Activated naive CD8-positive, alpha-beta T cell treated with anti-CD3 and anti-CD28 coated beads, Interleukin-2, amount 10 ng/mL, durations not matched to agents 7 days and 5 days (primary cell): ENCODE data around the gene ACAN. TPM values are rescaled to one million over a fixed set of nuclear protein-coding genes. Genes with fewer than 3 reads are reported as not detected.
A peak's percentile ranks its signal among the peaks of the same experiment; 100 is the strongest.

Source experiments
- ATAC-seq: fragments of 150-1000 bp; cut with Tn5 transposase; one replicate; pipeline ENCODE4 v1.10.0; 2021; ENCODE audit warnings: low read depth, moderate library complexity
- POLR2A ChIA-PET: fragments of 350-600 bp; sonication (Branson Sonifier 250); formaldehyde crosslinking; loops from one replicate; lab custom pipeline; 2021; ENCODE audit warnings: antibody characterized with exemption; lab: Charles Lee
- DNase-seq: peaks from one replicate; pipeline ENCODE4 v3.0.0; 2021
- H3K27ac Mint-ChIP-seq: one replicate; pipeline ENCODE4 v1.8.0; 2022; ENCODE audit warnings: mild to moderate bottlenecking, mixed read lengths
- H3K27me3 Mint-ChIP-seq: one replicate; pipeline ENCODE4 v1.8.0; 2022; ENCODE audit warnings: mild to moderate bottlenecking, moderate library complexity, mixed read lengths
- H3K36me3 Mint-ChIP-seq: one replicate; pipeline ENCODE4 v1.8.0; 2021; ENCODE audit warnings: mild to moderate bottlenecking, mixed read lengths
- H3K4me1 Mint-ChIP-seq: one replicate; pipeline ENCODE4 v1.8.0; 2021; ENCODE audit warnings: mixed read lengths
- H3K4me3 Mint-ChIP-seq: one replicate; pipeline ENCODE4 v1.8.0; 2022; ENCODE audit warnings: mild to moderate bottlenecking, moderate library complexity, mixed read lengths
- H3K9me3 Mint-ChIP-seq: one replicate; pipeline ENCODE4 v1.8.0; 2021; ENCODE audit warnings: mixed read lengths
- total RNA-seq, 2 experiments: library from RNA; stranded (reverse); gene quantifications; one replicate each; pipeline ENCODE4 v1.2.3, GENCODE V29; 2021

Gene ACAN
- total RNA-seq, 2 experiments from 2014 or later = not detected

DNA sequence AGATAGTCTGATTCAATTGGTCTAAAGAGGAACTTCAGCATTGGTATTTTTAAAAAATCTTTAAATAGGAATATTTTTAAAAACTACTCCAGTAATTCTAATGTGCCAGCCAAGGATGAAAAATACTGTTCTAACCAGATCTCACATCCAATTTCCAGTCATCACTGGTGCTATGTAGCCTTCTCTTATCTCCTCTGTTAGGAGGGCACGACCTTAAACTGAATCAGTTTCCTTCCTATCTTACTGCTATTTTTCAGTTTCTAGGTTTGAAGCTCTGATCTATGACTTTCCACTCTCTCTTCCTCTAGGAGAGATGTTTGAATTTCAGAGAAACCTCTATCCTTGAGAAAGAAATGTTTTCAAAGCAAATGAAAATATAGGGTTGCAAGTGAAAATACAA is 60.2 kb downstream of the ACAN start:
- DNase-seq (no peak), ATAC-seq (no peak)
- H3K4me1 Mint-ChIP-seq = no peaks in the 10 kb centered on the region
- H3K9me3 Mint-ChIP-seq = no peaks in the 10 kb centered on the region
- no peak overlapping the region for H3K4me3 Mint-ChIP-seq
- no peaks in the 10 kb centered on the region for H3K36me3 Mint-ChIP-seq
- H3K27ac Mint-ChIP-seq = no peak overlapping the region
- H3K27me3 Mint-ChIP-seq = no peaks in the 10 kb centered on the region
- POLR2A ChIA-PET = no interaction called here

DNA sequence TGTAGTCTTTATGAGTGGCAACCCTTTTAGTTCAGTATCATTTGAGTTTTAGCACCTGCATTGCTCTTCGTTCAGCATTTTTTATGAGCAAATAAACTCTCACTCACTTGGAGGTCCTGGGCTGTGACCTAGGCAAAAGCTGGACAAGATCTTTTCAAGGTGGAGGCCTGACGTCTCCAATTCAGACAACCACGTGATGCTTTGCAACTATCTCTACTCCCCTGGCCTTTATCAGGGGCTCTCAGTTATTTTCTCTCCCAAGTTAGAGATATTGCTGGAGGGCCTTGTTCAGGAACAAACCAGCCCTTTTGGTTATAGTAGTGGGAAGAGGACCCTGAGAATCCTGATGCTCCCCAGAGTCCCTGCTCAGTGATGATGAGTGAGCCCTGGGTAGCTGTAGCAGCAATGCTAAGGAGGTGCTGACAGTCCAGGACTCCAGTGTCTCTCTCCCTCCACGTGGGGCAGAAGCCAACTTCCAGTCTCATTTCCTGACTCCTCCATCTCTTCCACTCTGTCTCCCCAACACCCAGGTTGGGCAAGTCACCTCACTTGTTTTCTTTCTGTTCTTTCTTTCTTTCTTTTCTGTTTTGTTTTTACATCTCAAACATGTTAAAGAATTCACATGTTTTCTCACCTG is 61.7 kb downstream of the ACAN start:
- POLR2A ChIA-PET = no interaction called here
- Mint-ChIP-seq H3K4me3 (no peak overlapping the region), H3K4me1 (no peaks in the 10 kb centered on the region), H3K36me3 (no peaks in the 10 kb centered on the region), H3K27me3 (no peaks in the 10 kb centered on the region), H3K27ac (no peak overlapping the region), H3K9me3 (no peaks in the 10 kb centered on the region)
- ATAC-seq = no peak
- no peak for DNase-seq

DNA sequence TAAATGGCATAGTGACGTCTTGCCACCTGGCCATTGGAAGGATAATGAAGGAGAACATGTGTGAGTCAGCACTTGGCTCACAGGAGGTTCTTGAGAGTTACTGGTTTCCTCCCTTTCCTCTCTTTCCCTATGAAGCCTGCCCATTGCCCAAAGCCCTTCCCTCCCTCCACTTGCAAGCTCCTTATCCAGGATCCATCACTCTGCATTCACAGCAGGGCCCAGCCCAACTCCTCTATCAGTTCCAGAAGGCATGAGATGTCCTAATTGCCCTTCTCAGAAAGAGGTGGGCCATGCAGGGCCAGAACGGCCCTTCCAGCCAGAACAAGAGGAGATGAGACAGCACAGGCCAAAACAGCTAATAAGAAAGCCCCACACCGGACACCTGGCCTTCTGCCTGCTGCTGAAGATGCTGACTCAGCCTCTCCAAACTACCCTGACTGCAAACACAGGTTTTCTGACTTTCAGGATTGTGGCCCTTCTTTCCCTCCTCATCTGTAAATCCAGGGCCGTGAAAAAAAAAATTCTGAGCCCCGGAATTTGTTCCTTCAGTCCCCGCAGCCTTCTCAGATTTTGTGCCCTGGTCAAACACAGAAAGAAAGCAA is 62.4 kb downstream of the ACAN start:
- POLR2A ChIA-PET = no interaction called here
- Mint-ChIP-seq H3K4me3 (no peak overlapping the region), H3K4me1 (no peaks in the 10 kb centered on the region), H3K36me3 (no peaks in the 10 kb centered on the region), H3K9me3 (no peaks in the 10 kb centered on the region), H3K27ac (no peak overlapping the region), H3K27me3 (no peaks in the 10 kb centered on the region)
- DNase-seq (no peak), ATAC-seq (no peak)

DNA sequence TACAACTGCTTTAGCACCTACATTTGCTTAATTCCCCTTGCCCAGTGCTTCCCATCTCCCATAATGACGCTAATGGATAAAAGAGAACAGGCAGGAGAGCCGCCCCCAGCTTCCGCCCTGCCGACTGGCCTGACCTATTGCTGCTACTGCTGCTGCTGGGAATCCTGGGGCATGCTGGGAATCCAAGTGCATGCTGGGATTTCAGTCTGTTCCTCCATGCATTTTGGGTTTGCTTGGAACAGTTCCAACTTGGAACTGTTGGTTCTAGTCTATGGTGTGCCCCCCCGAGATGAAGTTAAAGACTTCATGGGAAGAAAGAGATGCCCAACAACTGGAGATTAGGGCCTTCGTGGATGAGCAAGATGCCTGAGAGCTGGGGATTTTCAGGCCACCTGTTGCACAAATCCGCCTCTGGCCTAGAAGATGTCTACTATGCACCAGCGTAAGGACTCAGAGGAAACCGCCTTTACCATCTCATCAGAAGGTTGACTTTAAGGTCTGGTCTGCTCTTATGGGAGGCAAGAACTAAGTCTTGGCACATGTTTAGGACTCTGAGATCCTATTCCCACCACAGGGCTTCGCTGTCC is 63.2 kb downstream of the ACAN start:
- H3K4me3 Mint-ChIP-seq = no peak overlapping the region
- H3K27me3 Mint-ChIP-seq = no peaks in the 10 kb centered on the region
- H3K27ac Mint-ChIP-seq = no peak overlapping the region
- POLR2A ChIA-PET = no interaction called here
- no peaks in the 10 kb centered on the region for H3K36me3 Mint-ChIP-seq
- ATAC-seq (no peak), DNase-seq (no peak)
- no peaks in the 10 kb centered on the region for H3K4me1 Mint-ChIP-seq
- H3K9me3 Mint-ChIP-seq = no peaks in the 10 kb centered on the region

DNA sequence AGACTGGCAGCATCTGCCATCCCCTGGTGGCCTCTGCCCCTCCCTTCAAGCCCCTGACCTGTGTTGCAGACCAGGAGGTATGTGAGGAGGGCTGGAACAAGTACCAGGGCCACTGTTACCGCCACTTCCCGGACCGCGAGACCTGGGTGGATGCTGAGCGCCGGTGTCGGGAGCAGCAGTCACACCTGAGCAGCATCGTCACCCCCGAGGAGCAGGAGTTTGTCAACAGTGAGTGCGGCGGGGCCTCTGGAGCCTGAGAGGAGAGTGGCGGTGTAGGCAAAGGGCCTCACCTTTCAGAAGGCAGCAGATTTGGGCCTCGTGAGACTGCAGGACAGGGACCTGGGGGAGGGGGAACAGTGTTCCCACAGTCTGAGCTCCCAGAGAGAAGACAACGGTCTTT is 68.1 kb downstream of the ACAN start:
- no peak overlapping the region for H3K4me3 Mint-ChIP-seq
- DNase-seq (no peak), ATAC-seq (no peak)
- POLR2A ChIA-PET = no interaction called here
- no peaks in the 10 kb centered on the region for H3K27me3 Mint-ChIP-seq
- peaks cover 2% of the 10 kb centered on the region for H3K36me3 Mint-ChIP-seq
- no peaks in the 10 kb centered on the region for H3K9me3 Mint-ChIP-seq
- no peaks in the 10 kb centered on the region for H3K4me1 Mint-ChIP-seq
- no peak overlapping the region for H3K27ac Mint-ChIP-seq

DNA sequence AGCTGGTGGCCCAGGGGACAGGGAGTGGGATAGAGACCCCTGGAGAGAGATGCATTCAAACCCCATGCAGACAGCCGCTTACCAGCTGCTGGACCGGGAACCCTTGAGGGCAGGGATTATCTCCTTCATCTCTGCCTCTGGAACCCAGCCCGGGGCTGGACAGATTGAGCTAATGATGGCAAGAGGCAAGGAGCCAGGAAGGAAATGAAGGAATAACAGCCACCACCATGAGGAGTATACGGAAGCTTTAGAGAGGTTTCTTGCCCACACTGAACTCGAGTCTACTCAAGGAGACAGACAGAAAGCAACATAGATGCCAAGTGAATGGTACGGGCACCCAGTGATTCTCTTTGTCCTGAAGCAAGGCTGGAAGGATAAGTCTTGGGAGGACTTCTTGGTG is 68.9 kb downstream of the ACAN start:
- no peak for ATAC-seq
- POLR2A ChIA-PET = no interaction called here
- Mint-ChIP-seq H3K27ac (no peak overlapping the region), H3K4me1 (no peaks in the 10 kb centered on the region), H3K27me3 (no peaks in the 10 kb centered on the region), H3K4me3 (no peak overlapping the region), H3K36me3 (peaks cover 2% of the 10 kb centered on the region), H3K9me3 (no peaks in the 10 kb centered on the region)
- DNase-seq = no peak

DNA sequence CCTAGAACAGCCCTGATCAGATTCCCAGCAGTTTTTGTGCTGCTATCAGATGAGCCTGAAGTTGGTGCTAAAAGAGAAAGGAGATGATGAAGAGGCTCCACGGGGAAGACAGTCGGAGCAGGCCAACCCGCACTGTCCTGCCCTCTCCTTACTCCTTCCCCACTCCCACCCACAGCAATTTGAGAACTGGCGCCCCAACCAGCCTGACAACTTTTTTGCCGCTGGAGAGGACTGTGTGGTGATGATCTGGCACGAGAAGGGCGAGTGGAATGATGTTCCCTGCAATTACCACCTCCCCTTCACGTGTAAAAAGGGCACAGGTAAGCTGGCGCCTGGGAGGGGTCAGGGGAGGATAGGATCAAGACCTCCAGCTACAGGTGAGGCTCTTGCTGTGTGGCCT is 69.5 kb downstream of the ACAN start:
- H3K27me3 Mint-ChIP-seq = no peaks in the 10 kb centered on the region
- H3K36me3 Mint-ChIP-seq = peaks cover 2% of the 10 kb centered on the region
- H3K4me3 Mint-ChIP-seq = no peak overlapping the region
- no peaks in the 10 kb centered on the region for H3K9me3 Mint-ChIP-seq
- ATAC-seq (no peak), DNase-seq (no peak)
- no peak overlapping the region for H3K27ac Mint-ChIP-seq
- H3K4me1 Mint-ChIP-seq = no peaks in the 10 kb centered on the region
- POLR2A ChIA-PET = no interaction called here

DNA sequence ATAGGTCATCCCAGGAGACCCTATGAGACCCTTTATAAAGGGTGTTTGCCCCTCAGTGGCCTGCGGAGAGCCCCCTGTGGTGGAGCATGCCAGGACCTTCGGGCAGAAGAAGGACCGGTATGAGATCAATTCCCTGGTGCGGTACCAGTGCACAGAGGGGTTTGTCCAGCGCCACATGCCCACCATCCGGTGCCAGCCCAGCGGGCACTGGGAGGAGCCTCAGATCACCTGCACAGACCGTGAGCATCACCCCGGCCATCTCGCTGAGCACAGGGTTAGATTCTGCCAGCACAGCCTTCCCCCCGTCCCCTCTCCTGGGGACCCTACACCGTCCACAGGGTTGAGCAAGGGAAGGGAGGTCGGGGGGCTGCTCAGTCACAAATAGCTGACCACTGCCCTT is 70.5 kb downstream of the ACAN start:
- no peak for ATAC-seq
- Mint-ChIP-seq H3K27me3 (no peaks in the 10 kb centered on the region), H3K27ac (no peak overlapping the region), H3K4me3 (no peak overlapping the region), H3K36me3 (peaks cover 4% of the 10 kb centered on the region), H3K9me3 (no peaks in the 10 kb centered on the region), H3K4me1 (no peaks in the 10 kb centered on the region)
- POLR2A ChIA-PET = no interaction called here
- DNase-seq = no peak

DNA sequence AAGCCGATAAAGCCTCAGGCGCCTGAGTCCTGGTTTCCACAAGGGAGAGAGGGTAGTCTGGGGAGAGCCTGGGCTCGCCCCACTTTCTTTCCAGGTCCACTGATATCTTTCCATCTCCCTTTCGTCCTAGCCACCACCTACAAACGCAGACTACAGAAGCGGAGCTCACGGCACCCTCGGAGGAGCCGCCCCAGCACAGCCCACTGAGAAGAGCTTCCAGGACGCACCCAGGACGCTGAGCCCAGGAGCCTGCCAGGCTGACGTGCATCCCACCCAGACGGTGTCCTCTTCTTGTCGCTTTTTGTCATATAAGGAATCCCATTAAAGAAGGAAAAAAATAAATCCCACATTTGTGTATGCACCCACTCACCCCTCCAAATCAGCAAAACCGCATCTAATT is 71.0 kb downstream of the ACAN start:
- H3K27ac Mint-ChIP-seq = no peak overlapping the region
- H3K9me3 Mint-ChIP-seq = no peaks in the 10 kb centered on the region
- no peaks in the 10 kb centered on the region for H3K4me1 Mint-ChIP-seq
- DNase-seq (no peak), ATAC-seq (no peak)
- peaks cover 4% of the 10 kb centered on the region for H3K36me3 Mint-ChIP-seq
- POLR2A ChIA-PET = interaction anchor here (0.6 kb wide), 1 partner anchor 43 kb away, joined by 3 read pairs; no protein-coding TSS in a partner anchor
- H3K27me3 Mint-ChIP-seq = no peaks in the 10 kb centered on the region
- H3K4me3 Mint-ChIP-seq = no peak overlapping the region

DNA sequence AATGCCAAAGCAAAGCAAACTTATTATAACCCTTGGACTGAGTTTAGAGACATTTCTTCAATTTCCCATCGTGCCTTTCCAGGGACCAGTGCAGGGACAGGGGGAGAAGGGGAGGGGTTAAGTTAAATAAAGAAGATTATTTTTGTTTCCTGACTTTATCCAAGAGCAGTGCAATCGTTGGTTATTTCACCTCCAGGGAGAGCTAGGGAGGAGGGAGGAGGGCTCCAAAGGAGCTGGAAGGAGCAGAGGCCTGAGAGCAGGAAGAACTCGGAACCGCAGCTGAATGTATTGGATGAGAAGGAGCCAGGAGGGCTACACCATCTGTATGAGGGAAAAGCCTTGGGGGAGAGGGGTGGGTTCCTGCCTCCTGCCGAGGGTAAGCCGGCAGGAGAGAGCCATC is 71.4 kb downstream of the ACAN start:
- DNase-seq (no peak), ATAC-seq (no peak)
- no peak overlapping the region for H3K27ac Mint-ChIP-seq
- H3K27me3 Mint-ChIP-seq = no peaks in the 10 kb centered on the region
- no peaks in the 10 kb centered on the region for H3K4me1 Mint-ChIP-seq
- no peak overlapping the region for H3K4me3 Mint-ChIP-seq
- no peaks in the 10 kb centered on the region for H3K9me3 Mint-ChIP-seq
- H3K36me3 Mint-ChIP-seq = peaks cover 4% of the 10 kb centered on the region
- POLR2A ChIA-PET = interaction anchor here (0.6 kb wide), 1 partner anchor 42 kb away, joined by 3 read pairs; no protein-coding TSS in a partner anchor

DNA sequence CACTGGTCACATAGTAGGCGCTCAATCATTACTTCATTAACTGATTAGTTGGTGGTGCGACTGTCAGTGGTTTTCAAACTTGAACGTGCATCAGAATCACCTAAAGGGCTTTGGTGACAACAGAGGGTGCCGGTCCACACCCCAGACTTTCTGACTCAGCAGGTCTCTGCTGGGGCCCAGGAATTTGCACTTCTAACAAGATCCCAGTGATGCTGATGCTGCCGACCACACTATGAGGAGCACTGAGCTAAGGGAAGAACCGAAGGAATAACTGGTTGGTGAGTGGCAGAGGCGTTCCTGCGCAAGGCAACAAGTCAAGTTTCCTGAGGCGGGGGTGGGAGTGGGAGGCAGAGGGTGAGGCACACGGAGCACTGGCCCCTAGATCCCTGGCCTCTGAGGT is 73.3 kb downstream of the ACAN start:
- no peak for DNase-seq
- H3K4me3 Mint-ChIP-seq = no peak overlapping the region
- POLR2A ChIA-PET = no interaction called here
- no peak for ATAC-seq
- no peaks in the 10 kb centered on the region for H3K4me1 Mint-ChIP-seq
- H3K27me3 Mint-ChIP-seq = no peaks in the 10 kb centered on the region
- no peak overlapping the region for H3K27ac Mint-ChIP-seq
- peaks cover 7% of the 10 kb centered on the region for H3K36me3 Mint-ChIP-seq
- H3K9me3 Mint-ChIP-seq = no peaks in the 10 kb centered on the region

DNA sequence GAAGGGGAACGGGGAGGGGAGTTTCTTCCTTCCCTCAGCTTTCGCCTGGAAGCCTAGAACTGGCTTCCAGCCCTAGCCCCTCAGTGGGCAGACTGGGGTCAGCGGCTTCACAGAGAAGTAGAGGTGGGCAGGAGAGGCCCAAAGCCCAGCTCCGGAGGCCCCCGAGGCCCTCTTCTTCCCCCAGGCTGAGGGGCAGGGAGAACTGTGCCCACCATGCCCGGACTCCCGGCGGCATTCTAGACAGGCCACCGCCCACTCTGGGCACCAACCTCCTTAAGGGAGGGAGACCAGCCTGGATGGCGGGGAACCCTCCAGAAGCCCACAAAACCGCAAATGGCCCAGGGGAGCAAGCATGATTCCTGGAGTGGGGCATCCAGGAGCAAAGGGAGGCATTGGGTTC is 74.2 kb downstream of the ACAN start:
- Mint-ChIP-seq H3K4me1 (no peaks in the 10 kb centered on the region), H3K27ac (no peak overlapping the region), H3K4me3 (no peak overlapping the region), H3K36me3 (peaks cover 9% of the 10 kb centered on the region), H3K9me3 (no peaks in the 10 kb centered on the region), H3K27me3 (no peaks in the 10 kb centered on the region)
- POLR2A ChIA-PET = no interaction called here
- ATAC-seq = no peak
- no peak for DNase-seq

DNA sequence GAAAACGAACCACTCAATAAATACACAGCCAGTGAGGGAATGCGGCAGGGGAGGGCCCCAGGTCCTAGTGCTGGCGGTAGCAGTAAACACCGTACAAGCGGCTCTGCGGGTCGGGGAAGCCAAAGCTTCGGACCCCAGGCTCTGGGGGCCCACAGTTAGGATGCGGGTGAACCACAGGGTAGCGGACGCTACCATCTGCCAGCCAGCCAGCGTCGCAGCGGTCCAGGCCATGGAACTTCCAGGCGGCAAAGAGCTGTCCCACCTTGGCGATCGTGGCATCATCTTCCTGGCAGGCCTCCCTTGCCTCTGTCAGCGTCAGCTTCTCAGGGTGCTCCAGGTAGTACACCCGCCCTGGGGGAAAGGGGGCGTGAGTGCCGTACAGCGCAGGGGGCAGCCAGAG is 74.7 kb downstream of the ACAN start:
- no peak overlapping the region for H3K27ac Mint-ChIP-seq
- H3K4me3 Mint-ChIP-seq = no peak overlapping the region
- H3K4me1 Mint-ChIP-seq = no peaks in the 10 kb centered on the region
- no peak for ATAC-seq
- POLR2A ChIA-PET = no interaction called here
- H3K9me3 Mint-ChIP-seq = no peaks in the 10 kb centered on the region
- DNase-seq = no peak
- H3K36me3 Mint-ChIP-seq = peaks cover 9% of the 10 kb centered on the region
- H3K27me3 Mint-ChIP-seq = no peaks in the 10 kb centered on the region

DNA sequence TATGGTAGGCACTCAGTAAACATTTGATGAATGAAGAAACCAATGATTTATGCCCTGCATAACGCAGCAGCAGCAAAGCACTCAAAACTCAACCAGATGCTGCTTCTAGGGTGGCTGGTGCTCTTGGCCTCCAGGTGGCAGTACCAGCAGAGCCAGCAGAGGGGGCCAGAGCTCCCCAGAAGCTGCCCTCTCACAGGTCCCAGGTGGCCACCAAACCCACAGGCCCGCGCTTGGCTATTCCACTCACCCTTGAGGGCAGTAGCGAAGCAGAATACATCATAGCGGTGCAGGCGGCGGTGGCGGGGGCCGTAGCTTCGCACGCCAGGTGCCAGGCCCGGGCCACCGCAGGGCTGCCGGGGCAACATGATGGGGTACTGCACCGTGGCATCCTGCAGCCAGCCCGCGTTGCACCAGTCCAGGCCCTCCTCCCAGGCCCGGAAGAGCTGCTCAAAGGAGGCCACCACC is 75.5 kb downstream of the ACAN start:
- no peak overlapping the region for H3K27ac Mint-ChIP-seq

More for the DNA sequence above, 75.5 kb downstream of the ACAN start:
- ATAC-seq (peak; percentile 74), DNase-seq (peak; percentile 64)
- no peak overlapping the region for H3K4me3 Mint-ChIP-seq
- no peaks in the 10 kb centered on the region for H3K9me3 Mint-ChIP-seq
- POLR2A ChIA-PET = interaction anchor here (0.6 to 1.0 kb wide), 2 partner anchors 16 to 25 kb away, joined by 3 read pairs; no protein-coding TSS in a partner anchor
- H3K36me3 Mint-ChIP-seq = peaks cover 11% of the 10 kb centered on the region
- no peaks in the 10 kb centered on the region for H3K27me3 Mint-ChIP-seq
- no peaks in the 10 kb centered on the region for H3K4me1 Mint-ChIP-seq
